NCI-H460 (cell line): ENCODE measurements around the gene C5orf58. TPM values are rescaled to one million over a fixed set of nuclear protein-coding genes. Genes with fewer than 3 reads are reported as not detected.

Experiments
- DNase-seq: peaks from one replicate; pipeline ENCODE4 v3.0.0-alpha.2; 2016; ENCODE audit warnings: low read depth; ENCODE audit errors: extremely low read depth
- polyA plus RNA-seq: library from polyadenylated mRNA; depleted of rRNA; stranded (reverse); fragments of >200 nt; gene quantifications from 2 replicates; pipeline ENCODE4 v1.2.3, GENCODE V29; 2014; cell fraction: nucleus; rRNA removed
- total RNA-seq: library from RNA; depleted of rRNA; stranded (reverse); fragments of >200 nt; shearing (Covaris generic); gene quantifications from 2 replicates; pipeline ENCODE4 v1.2.3, GENCODE V29; 2014; rRNA removed

C5orf58 gene, protein sequence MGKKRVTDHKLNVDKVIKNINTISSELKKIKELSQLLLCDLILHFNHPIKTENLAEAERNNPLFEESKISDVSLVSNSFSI
- total RNA-seq = not detected in 2 replicates
- not detected in 2 replicates for polyA plus RNA-seq

DNA sequence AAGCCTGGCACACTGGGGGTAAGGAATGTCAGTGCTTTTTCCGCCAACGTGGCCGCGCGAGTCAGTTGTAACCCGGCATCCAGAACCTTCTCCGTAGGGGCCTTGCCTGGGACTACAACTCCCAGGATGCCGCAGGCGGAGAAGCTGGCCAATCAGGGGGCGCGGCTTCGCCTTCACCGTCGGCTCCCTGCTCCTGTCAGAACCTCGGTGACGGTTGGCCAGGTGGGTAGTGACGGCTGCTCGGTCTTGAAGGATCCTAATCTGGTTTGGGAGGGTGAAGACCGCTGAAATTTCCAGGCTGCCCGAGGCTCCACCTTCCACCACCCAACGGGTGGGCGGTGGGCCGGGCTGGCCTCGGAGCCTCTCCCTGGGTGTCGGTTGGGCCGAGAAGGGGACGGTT, at the start of gene C5orf58:
Gene C5orf58, plus strand, starts transcription at position 200 of the 400 bp plus-strand sequence. CDS start 1,992 bp downstream, outside the sequence.
- no peak for DNase-seq

DNA sequence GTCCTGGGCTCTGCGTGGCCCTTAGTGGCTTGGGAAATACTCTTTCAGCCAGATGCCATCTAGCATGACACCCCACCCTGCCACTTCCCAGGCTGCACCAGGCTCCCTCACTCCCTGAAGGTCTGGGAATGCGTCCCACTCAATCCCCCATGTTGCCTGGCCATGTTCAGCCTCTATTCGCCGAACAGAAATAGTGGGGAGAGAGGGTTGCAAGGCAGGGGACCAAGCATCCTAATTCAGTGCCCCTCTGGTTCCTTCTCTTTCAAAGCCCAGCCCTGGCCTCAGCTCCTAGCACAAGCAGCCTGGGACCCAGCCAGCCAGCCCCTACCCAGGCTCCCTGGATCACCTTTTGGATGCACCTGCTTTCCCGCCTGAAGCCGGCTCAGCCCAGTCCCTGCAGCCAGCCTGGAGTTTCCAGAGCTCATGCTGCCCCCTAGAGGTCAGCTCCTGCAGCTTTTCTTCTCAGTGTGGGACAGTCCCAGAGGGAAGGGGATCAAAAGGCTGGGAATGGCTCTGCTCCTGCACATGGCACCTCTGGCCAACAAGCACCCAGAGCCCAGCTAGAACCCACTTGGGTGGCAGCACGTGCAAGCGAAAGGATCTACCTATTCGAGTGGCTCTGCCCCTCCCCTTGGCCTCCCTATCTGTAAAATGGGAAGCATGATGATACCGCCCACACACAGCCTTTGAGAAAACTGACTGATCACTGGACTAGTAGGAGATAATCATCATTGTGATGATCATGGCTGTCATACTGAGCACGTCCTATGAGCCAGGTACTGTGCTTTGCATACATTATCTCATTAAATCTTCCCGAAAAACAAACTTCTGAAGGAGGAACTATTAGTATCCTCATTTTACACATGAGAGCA, 48.7 kb upstream of the C5orf58 start:
- peak; percentile 60 for DNase-seq

DNA sequence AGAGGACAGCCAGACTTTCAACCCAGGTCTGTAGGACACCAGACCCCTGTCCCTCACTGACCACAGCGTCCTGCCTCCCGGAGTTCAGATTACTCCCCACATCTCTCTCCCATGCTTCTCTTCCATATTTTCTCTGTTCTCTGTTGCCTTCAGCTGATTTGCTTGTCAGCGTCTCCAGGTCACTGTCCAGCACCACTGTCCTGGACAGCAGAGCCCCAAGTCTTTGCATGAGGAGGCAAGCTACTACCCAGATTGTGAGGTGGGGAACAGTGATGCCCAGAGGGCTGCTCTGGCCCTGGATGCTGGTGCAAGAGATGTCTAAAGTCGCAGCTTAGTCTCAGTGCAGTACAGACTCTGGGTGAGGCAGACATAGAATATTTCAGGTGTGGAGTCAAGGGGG, 48.0 kb upstream of the C5orf58 start:
- no peak for DNase-seq

DNA sequence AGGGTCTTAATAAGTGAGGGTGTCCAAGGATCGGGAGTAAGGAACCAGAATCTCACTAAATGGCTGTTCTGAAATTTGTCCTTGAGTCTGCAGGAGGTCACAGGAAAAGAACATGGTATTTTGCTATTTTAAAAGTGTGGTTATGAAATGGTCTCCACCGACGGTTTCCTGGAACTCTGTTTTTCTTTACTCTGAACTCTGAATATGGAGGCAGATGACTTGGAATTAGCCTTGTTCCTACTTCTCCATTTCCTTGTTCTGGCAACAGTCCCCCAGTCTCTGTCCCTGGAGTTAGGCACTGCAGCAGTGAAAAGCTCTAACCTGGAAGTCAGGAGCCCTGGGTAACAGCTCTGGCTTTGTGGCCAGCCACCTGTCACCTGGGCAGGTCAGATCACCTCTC, 46.6 kb upstream of the C5orf58 start:
- DNase-seq = no peak

DNA sequence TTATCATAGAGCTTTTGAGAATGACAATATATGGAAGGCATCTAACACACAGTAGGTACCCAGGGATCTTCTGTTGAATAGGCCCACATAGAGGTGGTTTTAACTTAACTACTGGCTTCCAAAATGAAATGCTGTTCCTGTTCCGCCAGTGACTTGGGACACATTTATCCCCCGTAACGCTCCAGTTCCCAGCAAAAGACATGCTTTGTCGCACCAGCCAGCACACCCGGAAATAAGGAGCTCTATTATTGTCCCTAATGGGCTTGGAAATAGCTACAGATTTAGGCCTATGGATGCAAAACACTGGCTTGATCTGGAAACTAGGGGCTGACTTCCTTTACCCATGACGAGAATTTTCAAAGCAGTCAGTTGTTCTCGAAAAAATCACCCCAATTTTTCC, 45.9 kb upstream of the C5orf58 start:
- DNase-seq = no peak

DNA sequence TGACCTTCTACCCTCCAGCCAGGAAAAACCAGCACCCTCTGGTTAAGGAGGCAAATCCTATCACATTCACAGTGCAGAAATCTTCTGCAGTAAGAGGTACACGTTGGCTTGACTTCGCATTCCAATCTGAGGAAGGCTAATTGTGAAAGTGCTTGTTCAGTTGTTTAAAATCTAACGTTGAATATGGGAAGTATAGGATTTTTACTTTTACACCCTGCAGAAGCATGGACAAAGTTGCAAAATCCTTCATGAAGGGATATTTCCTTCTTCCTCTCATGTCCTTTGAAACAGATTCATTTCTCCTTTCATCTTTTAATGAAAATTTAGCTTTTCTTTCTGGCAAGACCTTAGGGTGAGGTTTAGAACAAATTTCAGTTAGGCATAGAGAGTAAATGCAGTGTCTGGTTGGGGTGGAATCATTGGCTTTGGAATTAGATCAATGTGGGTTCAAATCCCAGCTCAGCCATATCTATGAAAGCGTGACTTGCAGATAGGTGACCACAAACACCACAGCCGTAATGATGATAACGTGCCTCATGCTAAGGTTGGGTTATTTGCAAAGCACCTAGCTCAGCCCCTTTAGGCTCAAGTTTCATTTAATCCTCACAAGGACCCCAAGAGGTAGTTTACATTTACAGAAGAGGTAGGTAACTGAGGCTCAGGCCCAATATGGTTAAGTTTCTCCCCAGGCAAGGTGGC, 42.2 kb upstream of the C5orf58 start:
- no peak for DNase-seq

DNA sequence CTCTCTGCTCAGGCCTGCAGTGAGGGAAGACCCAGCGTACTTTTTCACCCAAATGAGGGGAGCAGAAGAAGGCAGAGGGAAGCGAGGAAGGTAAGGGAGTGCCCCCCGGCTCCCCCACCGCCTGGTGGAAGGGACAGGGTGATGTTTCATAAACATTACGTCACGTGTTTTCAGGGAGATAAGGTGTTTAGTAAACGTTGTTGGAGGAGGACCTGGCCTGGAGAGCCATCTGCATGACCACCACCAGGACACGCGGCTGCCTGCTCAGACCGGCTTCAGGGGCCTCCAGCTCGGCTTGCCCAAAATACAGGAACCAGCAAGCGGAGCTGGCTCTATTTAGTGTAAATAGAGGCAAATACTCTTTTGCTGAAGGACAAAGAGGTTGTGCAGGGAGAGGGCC, 40.0 kb upstream of the C5orf58 start:
- DNase-seq = no peak

DNA sequence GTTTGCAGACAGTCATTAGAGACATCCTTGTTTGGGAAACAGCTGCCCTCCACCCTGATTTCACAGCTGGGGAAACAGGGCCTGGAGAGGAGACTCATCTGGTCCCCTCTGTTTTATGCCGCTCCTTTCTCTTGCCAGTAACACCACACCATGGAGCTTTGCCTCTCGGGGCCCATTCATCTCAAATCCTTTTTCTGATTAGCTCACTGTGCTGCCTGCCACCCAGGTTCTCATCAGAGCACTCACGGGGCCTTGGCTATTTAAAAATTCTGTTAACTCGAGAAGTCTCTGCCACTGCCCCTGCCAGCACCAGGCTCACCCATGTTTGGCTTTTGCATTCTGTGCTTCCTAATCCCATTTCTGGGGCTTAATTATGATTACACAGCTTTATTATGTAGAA, 36.8 kb upstream of the C5orf58 start:
- DNase-seq = no peak

DNA sequence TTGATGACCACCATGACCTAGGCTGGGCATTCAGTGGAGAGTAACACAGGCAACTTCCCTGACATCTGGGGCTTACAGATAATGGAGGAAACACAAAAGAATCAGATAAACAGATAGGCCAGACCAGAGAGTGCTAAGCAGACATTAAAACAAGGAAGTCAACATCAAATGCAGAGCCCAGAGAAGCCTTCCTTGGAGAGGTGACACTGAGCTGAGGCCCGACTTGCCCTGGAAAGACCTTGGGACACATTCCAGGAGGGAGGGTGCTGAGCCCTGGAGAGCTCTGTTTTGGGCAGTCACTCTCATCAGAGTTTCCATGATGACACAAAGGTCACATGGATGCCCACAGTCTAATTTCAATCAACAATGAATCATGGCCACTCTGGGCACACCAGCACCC, 31.9 kb upstream of the C5orf58 start:
- DNase-seq = no peak

DNA sequence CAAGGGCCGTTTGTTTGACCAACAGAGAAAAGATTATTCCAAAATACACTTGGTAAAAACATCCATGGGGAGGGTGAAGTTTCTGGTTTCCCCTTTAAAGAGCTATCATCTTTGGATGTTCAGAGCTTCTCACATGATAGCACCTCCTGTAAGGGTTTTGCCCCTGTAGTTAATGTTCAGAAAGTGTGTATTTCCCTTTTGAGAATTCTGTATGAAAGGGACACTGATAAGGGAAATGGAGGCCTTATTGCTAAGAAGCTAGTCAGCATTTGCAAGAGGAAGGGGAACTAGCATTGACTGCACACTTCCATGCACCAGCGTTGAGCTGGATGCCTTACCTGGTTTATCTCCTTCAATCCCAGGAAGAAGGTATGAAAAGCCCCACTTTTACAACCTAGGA, 31.5 kb upstream of the C5orf58 start:
- DNase-seq = no peak

DNA sequence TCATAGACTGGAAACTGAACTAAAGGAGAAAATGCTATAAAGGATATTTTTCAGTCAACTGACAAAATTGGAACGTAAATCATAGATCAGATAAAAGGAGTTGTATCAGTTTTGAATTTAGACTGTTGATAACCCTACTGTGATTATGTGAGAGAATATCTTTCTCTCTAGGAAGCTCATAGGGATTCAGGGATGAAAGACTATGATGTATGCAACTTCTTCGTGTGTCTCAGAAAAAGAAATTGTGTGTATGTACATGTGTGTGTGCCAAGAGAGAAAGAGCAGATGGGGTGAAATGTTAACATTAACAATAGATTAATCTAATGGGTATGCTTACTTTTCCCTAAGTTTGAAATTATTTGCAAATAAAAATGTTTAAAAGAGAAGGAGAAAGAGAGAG, 30.7 kb upstream of the C5orf58 start:
- no peak for DNase-seq

DNA sequence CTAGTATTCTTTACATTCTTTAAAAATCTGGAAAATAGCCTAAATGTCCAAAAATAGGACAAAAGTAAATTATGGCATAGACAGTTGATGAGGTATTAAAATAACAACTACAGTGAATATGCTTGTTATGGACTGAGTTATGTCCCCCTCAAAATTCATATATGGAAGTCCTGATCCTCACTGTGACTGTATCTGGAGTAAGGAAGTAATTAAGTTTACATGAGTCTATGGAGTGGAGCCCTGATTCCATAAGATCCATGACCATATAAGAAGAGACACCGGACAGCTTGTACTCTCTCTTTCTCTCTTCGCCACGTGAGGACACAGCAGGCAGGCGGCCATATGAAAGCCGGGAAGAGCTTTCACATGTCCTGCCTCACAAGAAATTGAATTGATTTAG, 28.6 kb upstream of the C5orf58 start:
- DNase-seq = no peak

DNA sequence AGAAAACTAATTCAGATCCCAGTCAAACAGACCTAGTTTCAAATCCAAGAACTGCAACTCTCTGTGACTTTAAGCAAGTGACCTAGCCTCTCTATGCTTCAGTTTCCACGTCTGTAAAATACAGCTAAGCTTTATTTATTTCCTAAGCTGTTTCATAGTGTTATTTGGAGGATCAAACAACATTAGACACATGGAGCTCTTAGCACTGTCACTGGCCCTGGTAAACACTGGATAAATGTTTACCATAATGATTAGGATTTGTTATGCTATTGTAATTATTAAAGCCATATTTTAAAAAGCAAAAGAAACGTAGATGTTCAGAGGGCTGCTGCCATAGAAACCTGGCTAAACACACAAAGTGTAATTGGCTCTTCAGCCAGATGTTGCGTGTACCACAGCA, 26.6 kb upstream of the C5orf58 start:
- DNase-seq = no peak

DNA sequence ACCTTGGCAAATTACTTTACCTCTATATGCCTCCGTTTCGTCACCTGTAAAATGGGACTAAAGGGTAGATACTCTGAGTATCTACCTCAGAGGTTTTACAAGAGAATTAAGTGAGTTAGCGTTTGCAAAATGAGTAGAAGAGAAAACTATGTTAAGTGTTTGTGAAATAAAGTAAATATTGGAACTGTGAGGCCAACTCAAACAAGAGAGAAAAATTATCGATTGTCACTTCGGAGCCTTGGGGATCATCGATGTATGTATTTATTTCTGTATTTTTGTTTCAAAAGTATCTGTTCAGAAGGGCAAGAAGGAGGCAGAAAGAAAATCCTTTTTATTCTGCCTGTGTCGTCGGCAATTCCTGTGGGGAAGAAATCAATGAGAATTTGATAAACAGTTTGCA, 25.8 kb upstream of the C5orf58 start:
- no peak for DNase-seq

DNA sequence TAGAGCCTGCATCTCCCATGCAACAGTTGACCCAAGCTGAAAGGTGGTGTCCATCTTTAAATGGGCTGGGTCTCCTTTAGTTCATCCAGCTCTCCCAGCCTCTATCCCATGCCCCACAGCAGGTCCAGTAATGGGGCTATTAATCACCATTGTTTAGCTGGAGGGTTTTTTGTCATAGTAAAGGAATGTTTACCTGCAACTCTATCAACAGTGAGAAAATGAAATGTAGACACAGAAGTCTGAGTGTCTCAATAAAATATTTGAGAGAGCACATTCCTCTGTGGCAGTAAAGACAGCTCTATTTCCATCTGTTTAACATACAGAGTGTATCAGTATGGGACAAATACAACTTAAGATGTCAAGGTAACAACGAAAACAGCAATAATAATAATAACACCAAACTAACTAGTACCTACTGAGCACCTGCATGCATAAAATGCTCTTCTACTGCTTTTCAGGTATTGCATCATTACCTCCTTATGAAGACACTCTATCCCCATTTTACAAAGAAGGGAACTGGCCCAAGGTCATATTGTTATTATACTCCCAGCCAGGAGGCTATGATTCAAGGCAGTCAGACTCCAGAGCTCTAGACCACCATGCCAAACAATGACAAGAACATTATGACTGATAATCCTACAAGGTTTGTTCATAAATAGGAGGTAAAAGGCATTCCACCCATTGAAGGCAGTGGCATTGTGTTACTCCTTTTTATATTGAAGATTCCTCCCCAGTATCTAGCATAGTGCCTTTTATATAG, 21.0 kb upstream of the C5orf58 start:
- DNase-seq = no peak

DNA sequence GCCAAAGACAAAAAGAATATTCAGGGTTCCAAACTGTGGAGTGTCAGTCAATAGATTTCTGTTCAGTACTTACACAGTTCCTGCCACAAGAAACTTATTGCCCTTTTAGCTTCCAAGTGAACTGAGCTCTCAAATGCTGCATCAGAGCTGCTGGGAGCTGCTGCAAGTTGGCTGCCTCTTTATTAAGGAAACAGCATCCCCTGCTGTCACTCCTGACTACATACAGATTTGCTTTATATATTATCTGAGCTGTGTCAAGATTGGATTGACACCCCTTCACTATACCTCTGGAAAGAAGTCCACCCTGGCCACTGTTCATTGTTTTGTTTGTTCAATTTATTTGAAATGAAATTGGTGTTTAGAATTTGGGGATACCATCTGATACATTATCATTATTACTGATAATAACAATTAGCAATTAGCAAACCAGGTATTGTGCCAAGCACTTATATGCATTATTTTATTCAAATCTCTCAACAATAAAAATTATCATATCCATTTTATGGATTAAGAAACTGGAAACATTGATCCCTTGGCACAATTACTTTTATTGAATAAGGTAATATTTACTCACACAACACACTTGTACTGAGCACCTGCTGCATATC, 16.4 kb upstream of the C5orf58 start:
- peak; percentile 33 for DNase-seq

DNA sequence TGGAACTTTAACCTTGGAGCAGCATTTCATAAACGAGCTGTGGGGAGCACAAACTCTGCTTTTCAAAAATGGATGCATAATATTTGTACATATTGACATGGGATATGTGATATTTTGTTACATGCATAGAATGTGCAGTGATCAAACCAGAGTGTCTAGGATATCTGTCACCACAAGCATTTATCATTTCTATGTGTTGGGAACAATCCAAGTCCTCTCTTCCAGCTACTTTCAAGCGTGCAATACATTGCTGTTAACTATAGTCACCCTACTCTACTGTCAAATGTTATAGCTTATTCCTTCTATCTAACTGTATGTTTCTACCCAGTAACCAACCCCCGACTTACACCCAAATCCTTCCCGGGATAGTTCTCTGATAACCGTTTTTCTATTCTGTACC, 15.0 kb upstream of the C5orf58 start:
- DNase-seq = no peak

DNA sequence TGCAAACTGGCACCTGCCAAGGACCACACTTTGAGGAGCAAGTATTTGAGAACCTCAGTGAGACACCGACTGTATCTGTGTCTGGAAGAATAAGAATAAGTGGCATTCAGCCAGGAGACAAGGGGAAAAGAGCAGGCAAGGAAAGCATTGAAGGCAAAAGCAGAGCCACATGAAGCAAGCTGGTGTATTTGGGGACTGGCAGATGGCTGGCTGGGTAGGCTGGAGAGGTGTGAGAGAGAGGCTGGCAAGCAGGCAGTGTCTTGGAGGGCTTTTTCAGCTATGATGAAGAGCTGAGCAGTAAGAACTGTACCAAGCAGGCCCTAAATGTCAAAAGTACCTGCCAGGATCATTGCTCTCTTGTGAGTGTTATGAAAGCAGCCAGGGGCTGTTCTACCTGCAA, 14.1 kb upstream of the C5orf58 start:
- no peak for DNase-seq

DNA sequence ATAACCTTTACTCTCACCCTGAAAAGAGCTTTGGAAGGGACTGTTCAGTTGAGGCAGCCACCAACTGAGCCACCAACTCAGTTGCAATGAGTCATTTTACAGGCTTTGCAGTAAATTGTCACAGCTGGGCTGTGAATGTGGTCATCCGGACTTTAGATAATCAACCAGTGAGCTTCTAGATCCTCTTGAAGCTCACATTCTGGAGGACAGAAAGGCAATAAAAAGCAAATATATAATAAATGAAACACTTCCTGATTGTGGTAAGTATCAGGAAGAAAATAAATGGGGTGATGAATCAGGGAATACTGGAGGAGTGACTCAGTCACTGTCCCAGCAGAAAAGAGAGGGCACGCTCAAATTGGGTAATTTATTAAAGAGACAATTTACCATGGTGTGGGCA, 13.2 kb upstream of the C5orf58 start:
- DNase-seq = no peak

DNA sequence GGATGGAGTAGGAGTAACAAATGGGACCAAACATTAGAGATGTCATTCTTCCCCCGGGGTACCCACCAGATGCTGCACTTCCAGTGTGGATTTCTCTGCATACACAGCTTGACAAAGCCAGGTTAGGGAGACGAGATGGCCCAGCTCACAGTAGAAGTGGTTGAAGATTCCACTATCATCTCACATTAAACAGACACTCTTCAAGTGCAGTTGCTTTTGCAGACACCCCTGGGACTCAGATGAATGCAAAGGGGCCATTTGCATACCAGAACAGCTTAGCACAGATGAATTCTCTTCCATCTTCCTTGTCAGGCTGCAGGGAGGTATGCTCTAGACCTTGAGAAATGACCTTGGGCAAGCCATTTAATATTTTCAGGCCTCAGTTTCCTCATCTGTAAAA, 12.6 kb upstream of the C5orf58 start:
- DNase-seq = no peak

DNA sequence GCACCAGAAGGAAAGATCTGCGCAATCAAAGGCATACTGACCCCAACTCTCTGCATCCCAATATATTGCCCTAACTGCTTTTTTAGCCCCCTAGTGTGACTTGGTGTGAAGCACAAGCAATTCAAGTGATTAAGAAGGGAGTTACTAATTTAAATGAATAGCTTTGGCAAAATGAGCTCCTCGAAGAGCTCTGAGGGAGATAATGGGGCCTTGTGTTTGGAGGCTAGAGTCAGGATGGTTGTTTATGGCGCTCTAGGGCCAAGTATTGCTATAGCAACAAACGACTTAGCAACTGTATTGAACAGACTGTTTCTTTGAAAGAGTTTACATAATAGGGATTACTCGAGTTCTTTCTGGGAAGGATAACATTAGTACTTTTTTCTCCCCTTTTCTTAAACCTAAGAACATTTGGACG, 11.5 kb upstream of the C5orf58 start:
- DNase-seq = no peak
